ENCODE measurements around the gene ZNF441. TPM values are rescaled to one million over a fixed set of nuclear protein-coding genes. Genes with fewer than 3 reads are reported as not detected.
A peak's percentile ranks its signal among the peaks of the same experiment; 100 is the strongest.
"Not testable (repeated sequence)": the region's sequence is repeated elsewhere in the genome, so short reads cannot be mapped to it uniquely, and the experiment has no call there.

The ZNF441 gene
- total RNA-seq: 9.6 and 16.3 TPM in 2 replicates

GRCh38 chr19:11766597-11767591 is at the start of gene ZNF441:
ZNF441 (plus strand) TSS chr19:11767000; CDS start chr19:11767194, 194 bp downstream.
- peak; percentile 86 for DNase-seq (ENCODE audit: low read depth)

GRCh38 chr19:11721681-11722080 is 45.1 kb upstream of the ZNF441 start:
- no peak for DNase-seq (ENCODE audit: low read depth)

GRCh38 chr19:11722414-11722813 is 44.4 kb upstream of the ZNF441 start:
- DNase-seq (ENCODE audit: low read depth): no peak

- no peak for DNase-seq (ENCODE audit: low read depth)
Observed at GRCh38 chr19:11729586-11729985, 37.2 kb upstream of the ZNF441 start.

- no peak for DNase-seq (ENCODE audit: low read depth)
Observed at GRCh38 chr19:11735375-11735774, 31.4 kb upstream of the ZNF441 start.

GRCh38 chr19:11736696-11737095 is 30.1 kb upstream of the ZNF441 start:
- peak; percentile 7 for DNase-seq (ENCODE audit: low read depth)

GRCh38 chr19:11737964-11738745 is 28.6 kb upstream of the ZNF441 start:
- DNase-seq (ENCODE audit: low read depth): peak; percentile 41

- DNase-seq (ENCODE audit: low read depth): peak; percentile 97
Observed at GRCh38 chr19:11738746-11739620, 27.8 kb upstream of the ZNF441 start, which contains the start of gene ZNF823. ZNF823 (minus strand) TSS chr19:11738946; CDS start chr19:11738819, 127 bp downstream.

- peak; percentile 88 for DNase-seq (ENCODE audit: low read depth)
Observed at GRCh38 chr19:11745869-11746268, 20.9 kb upstream of the ZNF441 start.

GRCh38 chr19:11747277-11747676 is 19.5 kb upstream of the ZNF441 start:
- DNase-seq (ENCODE audit: low read depth): no peak

- DNase-seq (ENCODE audit: low read depth): no peak
Observed at GRCh38 chr19:11749751-11750150, 17.0 kb upstream of the ZNF441 start.

- DNase-seq (ENCODE audit: low read depth): no peak
Observed at GRCh38 chr19:11752244-11752736, 14.5 kb upstream of the ZNF441 start.

- DNase-seq (ENCODE audit: low read depth): no peak
Observed at GRCh38 chr19:11754663-11755062, 12.1 kb upstream of the ZNF441 start.

- no peak for DNase-seq (ENCODE audit: low read depth)
Observed at GRCh38 chr19:11756965-11757364, 9.8 kb upstream of the ZNF441 start.

- DNase-seq (ENCODE audit: low read depth): no peak
Observed at GRCh38 chr19:11759805-11760204, 7.0 kb upstream of the ZNF441 start.

- DNase-seq (ENCODE audit: low read depth): no peak
Observed at GRCh38 chr19:11763117-11763516, 3.7 kb upstream of the ZNF441 start.

- DNase-seq (ENCODE audit: low read depth): no peak
Observed at GRCh38 chr19:11763611-11764010, 3.2 kb upstream of the ZNF441 start.

GRCh38 chr19:11767633-11768133 is 883 bp downstream of the ZNF441 start:
- peak; percentile 70 for DNase-seq (ENCODE audit: low read depth)

- no peak for DNase-seq (ENCODE audit: low read depth)
Observed at GRCh38 chr19:11769995-11770394, 3.2 kb downstream of the ZNF441 start.

GRCh38 chr19:11771520-11771919 is 4.7 kb downstream of the ZNF441 start:
- not testable (repeated sequence) for DNase-seq (ENCODE audit: low read depth)

- DNase-seq (ENCODE audit: low read depth): not testable (repeated sequence)
Observed at GRCh38 chr19:11776669-11777068, 9.9 kb downstream of the ZNF441 start.

Data from renal cortical epithelial cell (primary cell).